ENCODE results near the gene HTR6.

The HTR6 gene

GRCh38 chr1:19656780-19657466, 7.8 kb upstream of the HTR6 start:
- DNase-seq (ENCODE audit: low read depth in 2 of 2) = no peak

- DNase-seq (ENCODE audit: low read depth in 2 of 2) = no peak
Measured at GRCh38 chr1:19657511-19657910, 7.2 kb upstream of the HTR6 start.

- DNase-seq (ENCODE audit: low read depth in 2 of 2) = no peak
Measured at GRCh38 chr1:19658186-19658585, 6.5 kb upstream of the HTR6 start.

GRCh38 chr1:19661721-19662228, 2.9 kb upstream of the HTR6 start:
- DNase-seq (ENCODE audit: low read depth in 2 of 2) = no peak

- no peak for DNase-seq (ENCODE audit: low read depth in 2 of 2)
Measured at GRCh38 chr1:19662313-19662712, 2.4 kb upstream of the HTR6 start.

- no peak for DNase-seq (ENCODE audit: low read depth in 2 of 2)
Measured at GRCh38 chr1:19665186-19665495, 466 bp downstream of the HTR6 start.

GRCh38 chr1:19665496-19666465, 1.1 kb downstream of the HTR6 start:
- DNase-seq (ENCODE audit: low read depth in 2 of 2) = no peak

- no peak for DNase-seq (ENCODE audit: low read depth in 2 of 2)
Measured at GRCh38 chr1:19668888-19669287, 4.2 kb downstream of the HTR6 start.

- no peak for DNase-seq (ENCODE audit: low read depth in 2 of 2)
Measured at GRCh38 chr1:19670787-19671186, 6.1 kb downstream of the HTR6 start.

GRCh38 chr1:19672237-19672636, 7.6 kb downstream of the HTR6 start:
- DNase-seq (ENCODE audit: low read depth in 2 of 2) = no peak

- DNase-seq (ENCODE audit: low read depth in 2 of 2) = no peak
Measured at GRCh38 chr1:19675797-19676196, 11.1 kb downstream of the HTR6 start.

- peak; percentile 20 to 30 for DNase-seq (ENCODE audit: low read depth in 2 of 2)
Measured at GRCh38 chr1:19676438-19676922, 11.8 kb downstream of the HTR6 start.

GRCh38 chr1:19678493-19678892, 13.8 kb downstream of the HTR6 start:
- DNase-seq (ENCODE audit: low read depth in 2 of 2) = no peak

GRCh38 chr1:19678931-19679453, 14.3 kb downstream of the HTR6 start:
- DNase-seq (ENCODE audit: low read depth in 2 of 2) = no peak

- DNase-seq (ENCODE audit: low read depth in 2 of 2) = no peak
Measured at GRCh38 chr1:19679691-19680090, 15.0 kb downstream of the HTR6 start.

GRCh38 chr1:19680644-19681043, 16.0 kb downstream of the HTR6 start:
- no peak for DNase-seq (ENCODE audit: low read depth in 2 of 2)

- DNase-seq (ENCODE audit: low read depth in 2 of 2) = peak; percentile 79 to 80
Measured at GRCh38 chr1:19682257-19682656, 17.6 kb downstream of the HTR6 start.

- no peak for DNase-seq (ENCODE audit: low read depth in 2 of 2)
Measured at GRCh38 chr1:19682901-19683300, 18.2 kb downstream of the HTR6 start.

- DNase-seq (ENCODE audit: low read depth in 2 of 2) = no peak
Measured at GRCh38 chr1:19683351-19683750, 18.7 kb downstream of the HTR6 start.

GRCh38 chr1:19684677-19685076, 20.0 kb downstream of the HTR6 start:
- no peak for DNase-seq (ENCODE audit: low read depth in 2 of 2)

- no peak for DNase-seq (ENCODE audit: low read depth in 2 of 2)
Measured at GRCh38 chr1:19685994-19686393, 21.3 kb downstream of the HTR6 start.

GRCh38 chr1:19687414-19687813, 22.7 kb downstream of the HTR6 start:
- DNase-seq (ENCODE audit: low read depth in 2 of 2) = no peak

Data from fibroblast of skin of left biceps (primary cell).